Transverse colon (tissue), 3 donors: ENCODE measurements around the gene CEACAM6.

Experiments
- POLR2A ChIP-seq: fragments of 450-650 bp; IDR thresholded peaks from one replicate; pipeline ENCODE4 v1.6.1; 2016; ENCODE audit warnings: antibody characterized with exemption, mild to moderate bottlenecking, moderate library complexity
- TF ChIP-seq, protein P1 (sequence below), 5 experiments: fragments of 200-600 bp in 3 of 5; fragments of 450-650 bp in 2 of 5; sonication (generic) in 3 of 5; IDR thresholded peaks; 1 replicate in 2 of 5; 2 replicates in 3 of 5; pipeline ENCODE4 v1.5.1; 2016 to 2017; ENCODE audit warnings: antibody characterized with exemption in 5 of 5, inconsistent platforms in 3 of 5, mild to moderate bottlenecking in 2 of 5, moderate library complexity in 1 of 5

DNA sequence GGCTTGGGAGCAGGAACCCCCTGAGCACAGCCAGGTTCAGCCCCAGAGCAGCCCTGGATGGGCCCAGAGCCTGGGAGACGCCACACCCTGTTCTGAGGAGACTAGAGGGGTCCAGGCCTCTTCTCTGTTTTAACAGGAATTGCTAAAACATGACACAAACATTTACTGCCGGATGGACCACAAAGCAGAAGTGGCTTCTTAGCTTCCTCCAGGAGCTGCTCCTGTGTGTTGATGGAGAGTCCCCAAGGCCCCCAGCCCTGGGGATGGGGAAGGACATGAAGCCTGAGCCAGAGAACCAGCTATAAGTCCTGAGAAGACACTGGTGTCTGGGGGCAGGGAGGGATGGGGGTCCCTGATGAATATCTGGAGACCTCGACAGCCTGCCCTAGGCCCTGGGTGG is 55.7 kb downstream of the CEACAM6 start:
- TF ChIP-seq, protein P1, sequence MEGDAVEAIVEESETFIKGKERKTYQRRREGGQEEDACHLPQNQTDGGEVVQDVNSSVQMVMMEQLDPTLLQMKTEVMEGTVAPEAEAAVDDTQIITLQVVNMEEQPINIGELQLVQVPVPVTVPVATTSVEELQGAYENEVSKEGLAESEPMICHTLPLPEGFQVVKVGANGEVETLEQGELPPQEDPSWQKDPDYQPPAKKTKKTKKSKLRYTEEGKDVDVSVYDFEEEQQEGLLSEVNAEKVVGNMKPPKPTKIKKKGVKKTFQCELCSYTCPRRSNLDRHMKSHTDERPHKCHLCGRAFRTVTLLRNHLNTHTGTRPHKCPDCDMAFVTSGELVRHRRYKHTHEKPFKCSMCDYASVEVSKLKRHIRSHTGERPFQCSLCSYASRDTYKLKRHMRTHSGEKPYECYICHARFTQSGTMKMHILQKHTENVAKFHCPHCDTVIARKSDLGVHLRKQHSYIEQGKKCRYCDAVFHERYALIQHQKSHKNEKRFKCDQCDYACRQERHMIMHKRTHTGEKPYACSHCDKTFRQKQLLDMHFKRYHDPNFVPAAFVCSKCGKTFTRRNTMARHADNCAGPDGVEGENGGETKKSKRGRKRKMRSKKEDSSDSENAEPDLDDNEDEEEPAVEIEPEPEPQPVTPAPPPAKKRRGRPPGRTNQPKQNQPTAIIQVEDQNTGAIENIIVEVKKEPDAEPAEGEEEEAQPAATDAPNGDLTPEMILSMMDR (IDR thresholded peaks at IDR 0.05) = no peak
- TF ChIP-seq POLR2A = no peak
